ENCODE measurements around the gene TRAK1.

TRAK1 gene

GRCh38 chr3:42123824-42124658 is 32.9 kb downstream of the TRAK1 start:
- DNase-seq (ENCODE audit: low spot score), result no peak

GRCh38 chr3:42127226-42127625 is 36.1 kb downstream of the TRAK1 start:
- DNase-seq (ENCODE audit: low spot score), result no peak

- DNase-seq (ENCODE audit: low spot score), result no peak
These were observed 37.4 kb downstream of the TRAK1 start for GRCh38 chr3:42128526-42128925.

GRCh38 chr3:42129014-42129953 is 38.1 kb downstream of the TRAK1 start:
- no peak for DNase-seq (ENCODE audit: low spot score)

GRCh38 chr3:42130007-42130328 is 38.8 kb downstream of the TRAK1 start:
- no peak for DNase-seq (ENCODE audit: low spot score)

- DNase-seq (ENCODE audit: low spot score), result no peak
These were observed 39.3 kb downstream of the TRAK1 start for GRCh38 chr3:42130329-42131070.

GRCh38 chr3:42133500-42134298 is 42.5 kb downstream of the TRAK1 start:
- no peak for DNase-seq (ENCODE audit: low spot score)

- DNase-seq (ENCODE audit: low spot score), result no peak
These were observed 43.8 kb downstream of the TRAK1 start for GRCh38 chr3:42134867-42135464.

GRCh38 chr3:42139621-42140453 is 48.7 kb downstream of the TRAK1 start:
- peak; percentile 65 for DNase-seq (ENCODE audit: low spot score)

- DNase-seq (ENCODE audit: low spot score), result no peak
These were observed 49.6 kb downstream of the TRAK1 start for GRCh38 chr3:42140665-42141203.

GRCh38 chr3:42143440-42143839 is 52.3 kb downstream of the TRAK1 start:
- DNase-seq (ENCODE audit: low spot score), result no peak

GRCh38 chr3:42144209-42144608 is 53.1 kb downstream of the TRAK1 start:
- DNase-seq (ENCODE audit: low spot score), result no peak

- no peak for DNase-seq (ENCODE audit: low spot score)
These were observed 57.1 kb downstream of the TRAK1 start for GRCh38 chr3:42148086-42148848.

GRCh38 chr3:42148982-42149432 is 57.9 kb downstream of the TRAK1 start:
- peak; percentile 96 for DNase-seq (ENCODE audit: low spot score)

GRCh38 chr3:42149532-42149931 is 58.4 kb downstream of the TRAK1 start:
- no peak for DNase-seq (ENCODE audit: low spot score)

- DNase-seq (ENCODE audit: low spot score), result no peak
These were observed 58.8 kb downstream of the TRAK1 start for GRCh38 chr3:42149975-42150374.

GRCh38 chr3:42151596-42152168 is 60.5 kb downstream of the TRAK1 start:
- no peak for DNase-seq (ENCODE audit: low spot score)

- no peak for DNase-seq (ENCODE audit: low spot score)
These were observed 61.0 kb downstream of the TRAK1 start for GRCh38 chr3:42152193-42152592.

- no peak for DNase-seq (ENCODE audit: low spot score)
These were observed 61.9 kb downstream of the TRAK1 start for GRCh38 chr3:42153039-42153438.
